Body of pancreas (tissue), 4 donors: ENCODE measurements around the gene MAGI1. TPM values are rescaled to one million over a fixed set of nuclear protein-coding genes. Genes with fewer than 3 reads are reported as not detected.

Experiments
- ATAC-seq: fragments of 150-250 bp; one replicate; pipeline ENCODE4 v1.9.1; 2016
- DNase-seq, 4 donors: peaks; one replicate each; pipeline ENCODE4 v3.0.0-alpha.2; 2019
- H3K27ac ChIP-seq, 4 donors: fragments of 200-600 bp; sonication (generic); 1 replicate in 3 of 4; 2 replicates in 1 of 4; pipeline versions ENCODE4 v1.5.1 to v1.6.1; 2016 to 2019; ENCODE audit warnings: mild to moderate bottlenecking in 1 of 4, mixed read lengths in 1 of 4, moderate library complexity in 1 of 4
- H3K27me3 ChIP-seq, 2 donors: fragments of 200-600 bp; sonication (generic); one replicate each; pipeline ENCODE4 v1.6.0; 2016; ENCODE audit warnings: mild to moderate bottlenecking in 1 of 2
- H3K36me3 ChIP-seq, 2 donors: fragments of 200-600 bp; sonication (generic); replicated peaks in 1 of 2; 2 replicates each; pipeline ENCODE4 v1.5.1; 2016; ENCODE audit warnings: low read depth in 2 of 2; ENCODE audit not compliant: insufficient read depth in 1 of 2
- H3K4me1 ChIP-seq: fragments of 200-600 bp; sonication (generic); one replicate; pipeline ENCODE4 v1.6.0; 2016
- H3K4me3 ChIP-seq, 2 donors: fragments of 200-600 bp; sonication (generic); 1 replicate in 1 of 2; 2 replicates in 1 of 2; pipeline ENCODE4 v1.5.1; 2016 to 2019
- H3K9me3 ChIP-seq, 3 donors: fragments of 200-600 bp; sonication (generic); 1 replicate in 2 of 3; 2 replicates in 1 of 3; pipeline ENCODE4 v1.5.1; 2016
- CTCF ChIP-seq, 7 experiments: fragments of 450-650 bp in 4 of 7; fragments of 200-600 bp in 3 of 7; sonication (generic) in 3 of 7; IDR thresholded peaks; one replicate each; pipeline ENCODE4 v1.5.1; 2016 to 2019; ENCODE audit warnings: antibody characterized with exemption in 7 of 7
- POLR2A ChIP-seq, 3 donors: fragments of 450-650 bp; IDR thresholded peaks; one replicate each; pipeline ENCODE4 v1.6.1; 2016; ENCODE audit warnings: antibody characterized with exemption in 3 of 3, mild to moderate bottlenecking in 2 of 3
- WGBS, 2 donors: methylation state at CpG; one replicate each; pipeline ENCODE4 v1.1.5; 2017; 5-methylcytosine and 5-hydroxymethylcytosine counted together
- intact Hi-C: fragments of 100-400 bp; cut with DNase I; formaldehyde crosslinking; loops from one replicate; pipeline ENCODE4 v1.15.1; 2023
- total RNA-seq, 2 donors: library from RNA; depleted of rRNA; stranded (reverse); fragments of >200 nt; gene quantifications; one replicate each; pipeline ENCODE4 v1.1.0, GENCODE V29; 2016

MAGI1 gene
- total RNA-seq, 2 donors from 2014 or later = 44.2 to 63.6 TPM

DNA sequence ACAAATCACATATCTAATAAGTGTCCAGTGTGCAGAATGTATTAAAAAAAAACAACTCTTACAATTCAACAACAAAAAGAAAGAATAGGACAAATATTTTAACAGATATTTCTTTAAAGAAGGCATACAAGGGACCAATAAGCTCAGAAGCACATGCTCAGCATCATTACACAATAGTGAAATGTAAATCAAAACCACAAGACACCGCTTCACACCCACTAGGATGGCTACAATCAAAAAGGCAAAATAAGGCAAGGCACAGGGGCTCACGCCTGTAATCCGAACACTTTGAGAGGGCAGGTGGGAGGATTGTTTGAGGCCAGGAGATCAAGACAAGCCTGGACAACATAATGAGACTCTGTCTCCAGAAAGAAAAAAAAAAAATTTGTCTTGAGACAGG lies 255.6 kb downstream of the MAGI1 start:
- no peak overlapping the region for H3K4me3 ChIP-seq
- intact Hi-C loops = no loop called here
- no peaks in the 10 kb centered on the region for H3K9me3 ChIP-seq
- no peak overlapping the region for H3K27ac ChIP-seq
- ATAC-seq (no peak), DNase-seq (no peak)
- no peaks in the 10 kb centered on the region for H3K36me3 ChIP-seq
- peaks cover 5% of the 10 kb centered on the region for H3K4me1 ChIP-seq
- WGBS, 2 donors = 91 to 92% methylated on average over 3 of the region's 3 CpGs
- no peak for TF ChIP-seq POLR2A (IDR thresholded peaks at IDR 0.05)
- TF ChIP-seq CTCF (IDR thresholded peaks at IDR 0.05) = no peak
- H3K27me3 ChIP-seq = no peaks in the 10 kb centered on the region

DNA sequence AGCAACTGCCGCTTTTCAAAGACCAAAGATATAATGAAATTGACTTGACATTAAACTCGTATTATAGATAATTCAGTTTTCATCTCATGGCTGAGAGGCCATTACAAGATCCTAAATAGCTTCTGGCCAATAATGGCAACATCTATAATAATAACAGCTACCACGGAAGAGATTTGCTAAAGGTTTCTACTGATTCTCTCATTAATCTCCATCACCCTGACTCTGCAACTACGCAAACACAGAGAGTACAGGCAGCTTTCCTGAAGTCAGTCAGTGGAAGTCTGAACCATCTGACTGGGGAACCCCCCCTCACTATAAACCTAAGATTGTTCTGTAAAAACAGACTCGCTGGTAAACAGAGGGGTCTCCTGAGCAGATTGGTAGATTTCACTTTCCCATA lies 257.1 kb downstream of the MAGI1 start:
- no peak for TF ChIP-seq CTCF (IDR thresholded peaks at IDR 0.05)
- TF ChIP-seq POLR2A (IDR thresholded peaks at IDR 0.05) = no peak
- Histone ChIP-seq H3K4me1 (no peaks in the 10 kb centered on the region), H3K27me3 (no peaks in the 10 kb centered on the region), H3K36me3 (no peaks in the 10 kb centered on the region), H3K27ac (no peak overlapping the region), H3K4me3 (no peak overlapping the region), H3K9me3 (no peaks in the 10 kb centered on the region)
- intact Hi-C loops = no loop called here
- DNase-seq = no peak
- 91 to 92% methylated on average over 5 of the region's 5 CpGs for WGBS, 2 donors
- no peak for ATAC-seq

- Histone ChIP-seq H3K9me3 (no peaks in the 10 kb centered on the region), H3K4me1 (no peaks in the 10 kb centered on the region), H3K4me3 (no peak overlapping the region), H3K27ac (no peak overlapping the region), H3K27me3 (no peaks in the 10 kb centered on the region), H3K36me3 (no peaks in the 10 kb centered on the region)
- WGBS, 2 donors = 85 to 97% methylated on average over 2 of the region's 2 CpGs
- intact Hi-C loops = loop anchor here (10.0 kb wide), 1 partner anchor 365 kb away; no protein-coding TSS in a partner anchor
- DNase-seq (no peak), ATAC-seq (no peak)
- TF ChIP-seq POLR2A (IDR thresholded peaks at IDR 0.05) (no peak), CTCF (IDR thresholded peaks at IDR 0.05) (no peak)
Measured at GRCh38 chr3:65779390-65779789, 259.3 kb downstream of the MAGI1 start.

DNA sequence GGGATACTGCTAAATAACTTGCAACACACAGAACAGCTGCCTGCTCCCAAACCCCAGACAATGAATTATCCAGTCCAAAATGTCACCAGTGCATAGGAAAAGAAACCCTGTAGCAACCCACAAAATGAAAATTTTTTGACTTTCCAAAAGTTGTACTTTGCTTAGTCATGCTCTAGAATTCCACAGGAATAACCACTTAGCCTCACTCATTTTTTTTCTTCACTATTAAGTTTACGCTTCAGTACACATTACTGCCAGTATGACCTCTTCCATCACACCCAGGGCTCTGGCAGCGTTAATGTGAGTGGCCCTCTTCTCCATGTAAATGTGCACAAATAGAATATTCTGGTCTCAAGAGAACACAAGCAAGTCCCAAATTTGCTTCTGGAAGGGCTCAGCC lies 259.8 kb downstream of the MAGI1 start:
- Histone ChIP-seq H3K27ac (no peak overlapping the region), H3K4me3 (no peak overlapping the region), H3K9me3 (no peaks in the 10 kb centered on the region), H3K36me3 (no peaks in the 10 kb centered on the region), H3K4me1 (no peaks in the 10 kb centered on the region), H3K27me3 (no peaks in the 10 kb centered on the region)
- intact Hi-C loops = loop anchor here (10.0 kb wide), 1 partner anchor 366 kb away; no protein-coding TSS in a partner anchor
- 65 to 85% methylated on average over 2 of the region's 2 CpGs for WGBS, 2 donors
- no peak for TF ChIP-seq CTCF (IDR thresholded peaks at IDR 0.05)
- no peak for TF ChIP-seq POLR2A (IDR thresholded peaks at IDR 0.05)
- DNase-seq (no peak), ATAC-seq (no peak)

- Histone ChIP-seq H3K9me3 (no peaks in the 10 kb centered on the region), H3K4me1 (peaks cover 4% of the 10 kb centered on the region), H3K36me3 (no peaks in the 10 kb centered on the region), H3K27me3 (no peaks in the 10 kb centered on the region), H3K4me3 (no peak overlapping the region), H3K27ac (no peak overlapping the region)
- DNase-seq = no peak
- ATAC-seq = no peak
- TF ChIP-seq CTCF (IDR thresholded peaks at IDR 0.05) (no peak), POLR2A (IDR thresholded peaks at IDR 0.05) (no peak)
- whole genome bisulfite sequencing, 2 donors = 60 to 71% methylated on average over 3 of the region's 3 CpGs
- intact Hi-C loops = loop anchor here (10.0 kb wide), 1 partner anchor 368 kb away; no protein-coding TSS in a partner anchor
Measured at GRCh38 chr3:65777050-65777449, 261.7 kb downstream of the MAGI1 start.
